SU-DHL-6 (cell line): ENCODE data around the gene PILRA.

Source experiments
- H2AFZ ChIP-seq: fragments of 200-600 bp; sonication (generic); 2 replicates; pipeline ENCODE4 v1.6.1; 2014; ENCODE audit warnings: low read depth, mild to moderate bottlenecking, moderate library complexity, mixed read lengths, antibody characterized with exemption, low read length; ENCODE audit not compliant: severe bottlenecking
- H3F3A ChIP-seq: fragments of 200-600 bp; shearing (Covaris generic); 2 replicates; pipeline ENCODE4 v1.6.0; 2016; ENCODE audit warnings: antibody characterized with exemption, mild to moderate bottlenecking; ENCODE audit not compliant: insufficient read depth
- H3K27ac ChIP-seq: fragments of 200-600 bp; sonication (generic); 2 replicates; pipeline ENCODE4 v1.5.1; 2016; ENCODE audit warnings: low read depth, mild to moderate bottlenecking, low read length, moderate library complexity, mixed read lengths
- H3K27me3 ChIP-seq: fragments of 200-600 bp; sonication (generic), shearing (Covaris generic); 2 replicates; pipeline ENCODE4 v1.6.0; 2014; ENCODE audit warnings: mild to moderate bottlenecking, low read length
- H3K36me3 ChIP-seq: fragments of 200-600 bp; sonication (generic); 2 replicates; pipeline ENCODE4 v1.6.1; 2014; ENCODE audit warnings: mild to moderate bottlenecking, low read length, mixed read lengths
- H3K4me2 ChIP-seq: fragments of 300-600, 200-600 bp; shearing (Covaris generic), sonication (generic); 2 replicates; pipeline ENCODE4 v1.6.0; 2014; ENCODE audit warnings: low read length, low read depth, mild to moderate bottlenecking; ENCODE audit not compliant: poor library complexity, severe bottlenecking
- H3K4me3 ChIP-seq: fragments of 200-600 bp; sonication (generic); 2 replicates; pipeline ENCODE4 v1.5.1; 2014; ENCODE audit warnings: antibody characterized with exemption, low read length, mild to moderate bottlenecking, mixed read lengths; ENCODE audit not compliant: insufficient read depth, poor library complexity, severe bottlenecking
- H3K79me2 ChIP-seq: fragments of 200-600 bp; sonication (generic); 2 replicates; pipeline ENCODE4 v1.6.1; 2014; ENCODE audit warnings: mild to moderate bottlenecking, low read length, moderate library complexity; ENCODE audit not compliant: insufficient read depth
- H3K9ac ChIP-seq: fragments of 200-600 bp; sonication (generic); 2 replicates; pipeline ENCODE4 v1.7.0; 2014; ENCODE audit warnings: mild to moderate bottlenecking, low read length
- H3K9me2 ChIP-seq: fragments of 200-600 bp; sonication (generic); replicated peaks from 2 replicates; pipeline ENCODE4 v1.6.1; 2014; ENCODE audit warnings: low read length; ENCODE audit not compliant: insufficient read depth
- H3K9me3 ChIP-seq: fragments of 200-600 bp; sonication (generic); 2 replicates; pipeline ENCODE4 v1.6.1; 2014; ENCODE audit warnings: low read length, mixed read lengths; ENCODE audit not compliant: insufficient read depth
- H4K20me1 ChIP-seq: fragments of 200-600 bp; sonication (generic); 2 replicates; pipeline ENCODE4 v1.6.1; 2014; ENCODE audit warnings: low read depth, mild to moderate bottlenecking, antibody characterized with exemption, low read length, moderate library complexity, mixed read lengths
- CTCF ChIP-seq: fragments of 200-600 bp; sonication (generic); IDR thresholded peaks from one replicate; pipeline ENCODE4 v1.5.1; 2017; ENCODE audit warnings: antibody characterized with exemption, mild to moderate bottlenecking, low read length, moderate library complexity; ENCODE audit not compliant: insufficient read depth, poor library complexity, severe bottlenecking
- EZH2phosphoT487 ChIP-seq: fragments of 200-600 bp; sonication (generic), shearing (Covaris generic); conservative IDR thresholded peaks from 2 replicates; pipeline ENCODE4 v1.6.1; 2018; ENCODE audit warnings: mild to moderate bottlenecking, antibody characterized with exemption, low read length, moderate library complexity, mixed read lengths

PILRA gene

GRCh38 chr7:100411101-100411500 is 37.8 kb downstream of the PILRA start:
- Histone ChIP-seq H2AFZ (no peak overlapping the region), H3K4me3 (no peak overlapping the region), H3F3A (no peaks in the 10 kb centered on the region), H4K20me1 (no peaks in the 10 kb centered on the region), H3K27me3 (0 out of 2 replicates have a peak, but pooled peaks cover 2% of the 10 kb centered on the region), H3K9ac (no peak overlapping the region), H3K79me2 (no peaks in the 10 kb centered on the region), H3K9me2 (no peaks in the 10 kb centered on the region), H3K36me3 (no peaks in the 10 kb centered on the region), H3K9me3 (no peaks in the 10 kb centered on the region), H3K4me2 (no peak overlapping the region), H3K27ac (no peak overlapping the region)
- no peak for TF ChIP-seq CTCF
- TF ChIP-seq EZH2phosphoT487, result no peak

- Histone ChIP-seq H2AFZ (no peak overlapping the region), H3K9me3 (no peaks in the 10 kb centered on the region), H3K27me3 (0 out of 2 replicates have a peak, but pooled peaks cover 2% of the 10 kb centered on the region), H3K36me3 (no peaks in the 10 kb centered on the region), H3K4me2 (no peak overlapping the region), H4K20me1 (no peaks in the 10 kb centered on the region), H3K4me3 (no peak overlapping the region), H3K9me2 (no peaks in the 10 kb centered on the region), H3K27ac (no peak overlapping the region), H3K79me2 (no peaks in the 10 kb centered on the region), H3F3A (no peaks in the 10 kb centered on the region), H3K9ac (no peak overlapping the region)
- no peak for TF ChIP-seq EZH2phosphoT487
- no peak for TF ChIP-seq CTCF
Observed at GRCh38 chr7:100413346-100413745, 40.1 kb downstream of the PILRA start.

- Histone ChIP-seq H3K4me3 (no peak overlapping the region), H3K9me2 (no peaks in the 10 kb centered on the region), H3K9ac (no peak overlapping the region), H3K9me3 (no peaks in the 10 kb centered on the region), H3K79me2 (no peaks in the 10 kb centered on the region), H2AFZ (no peak overlapping the region), H4K20me1 (no peaks in the 10 kb centered on the region), H3K27ac (no peak overlapping the region), H3K27me3 (0 out of 2 replicates have a peak, but pooled peaks cover 2% of the 10 kb centered on the region), H3K36me3 (no peaks in the 10 kb centered on the region), H3K4me2 (no peak overlapping the region), H3F3A (no peaks in the 10 kb centered on the region)
- no peak for TF ChIP-seq CTCF
- TF ChIP-seq EZH2phosphoT487, result no peak
Observed at GRCh38 chr7:100413889-100414288, 40.6 kb downstream of the PILRA start.
